Nephron progenitor cell (in vitro differentiated cells): ENCODE data around the gene CCL4.

ENCODE experiments used
- DNase-seq: peaks from one replicate; pipeline ENCODE4 v3.0.0; 2021
- H3K27ac Mint-ChIP-seq: 2 replicates; pipeline ENCODE4 v1.8.0; 2021; ENCODE audit warnings: mild to moderate bottlenecking, moderate library complexity, mixed read lengths
- H3K27me3 Mint-ChIP-seq: 2 replicates; pipeline ENCODE4 v1.8.0; 2021; ENCODE audit warnings: mild to moderate bottlenecking, low read depth, mixed read lengths; ENCODE audit not compliant: poor library complexity
- H3K36me3 Mint-ChIP-seq: 2 replicates; pipeline ENCODE4 v1.8.0; 2021; ENCODE audit warnings: low read depth, mixed read lengths
- H3K4me1 Mint-ChIP-seq: 2 replicates; pipeline ENCODE4 v1.8.0; 2021; ENCODE audit warnings: mixed read lengths
- H3K4me3 Mint-ChIP-seq: 2 replicates; pipeline ENCODE4 v1.8.0; 2021; ENCODE audit warnings: mild to moderate bottlenecking, moderate library complexity, mixed read lengths
- H3K9me3 Mint-ChIP-seq: 2 replicates; pipeline ENCODE4 v1.8.0; 2021; ENCODE audit warnings: mild to moderate bottlenecking, moderate library complexity, mixed read lengths
- TF ChIP-seq, protein P1 (sequence below): fragments of 200-600 bp; sonication (generic); IDR thresholded peaks from 2 replicates; pipeline ENCODE4 v1.5.0; 2021; ENCODE audit warnings: antibody characterized with exemption

The CCL4 gene

DNA sequence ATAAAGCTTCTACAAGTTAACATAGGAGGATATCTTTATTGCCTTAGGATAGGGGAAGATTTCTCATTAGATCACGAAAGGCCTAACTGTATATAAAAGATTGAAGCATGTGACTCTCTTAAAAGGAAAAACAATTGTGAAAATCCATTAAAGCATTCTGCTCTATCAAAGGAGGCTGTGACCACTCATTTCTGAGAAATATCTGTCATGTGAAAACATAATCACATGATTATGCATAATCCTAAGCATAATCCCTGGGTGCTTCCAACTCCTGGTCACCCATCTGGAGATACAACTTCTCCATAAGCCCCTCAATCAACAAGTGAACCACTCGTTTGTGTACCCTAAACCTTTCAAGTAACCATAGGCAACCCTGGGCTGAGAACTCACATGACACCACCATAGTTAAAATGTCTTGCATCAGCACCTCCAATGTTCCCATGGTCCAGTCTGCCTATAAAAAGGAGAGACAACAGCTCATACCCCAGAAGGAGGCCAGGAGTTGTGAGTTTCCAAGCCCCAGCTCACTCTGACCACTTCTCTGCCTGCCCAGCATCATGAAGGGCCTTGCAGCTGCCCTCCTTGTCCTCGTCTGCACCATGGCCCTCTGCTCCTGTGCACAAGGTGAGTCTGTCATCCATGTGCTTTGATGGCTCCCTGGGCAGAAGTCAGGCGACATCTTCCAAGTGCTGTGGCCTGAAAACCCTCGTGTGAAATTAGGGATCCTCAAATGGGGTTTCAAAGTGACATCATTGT, 39.7 kb upstream of the CCL4 start, which contains the start of gene CCL18:
CCL18 (plus strand) TSS at position 487 of the 756 bp plus-strand sequence; CDS start at position 558, 71 bp downstream.
- H3K4me1 Mint-ChIP-seq, result no peaks in the 10 kb centered on the region
- TF ChIP-seq, protein P1, sequence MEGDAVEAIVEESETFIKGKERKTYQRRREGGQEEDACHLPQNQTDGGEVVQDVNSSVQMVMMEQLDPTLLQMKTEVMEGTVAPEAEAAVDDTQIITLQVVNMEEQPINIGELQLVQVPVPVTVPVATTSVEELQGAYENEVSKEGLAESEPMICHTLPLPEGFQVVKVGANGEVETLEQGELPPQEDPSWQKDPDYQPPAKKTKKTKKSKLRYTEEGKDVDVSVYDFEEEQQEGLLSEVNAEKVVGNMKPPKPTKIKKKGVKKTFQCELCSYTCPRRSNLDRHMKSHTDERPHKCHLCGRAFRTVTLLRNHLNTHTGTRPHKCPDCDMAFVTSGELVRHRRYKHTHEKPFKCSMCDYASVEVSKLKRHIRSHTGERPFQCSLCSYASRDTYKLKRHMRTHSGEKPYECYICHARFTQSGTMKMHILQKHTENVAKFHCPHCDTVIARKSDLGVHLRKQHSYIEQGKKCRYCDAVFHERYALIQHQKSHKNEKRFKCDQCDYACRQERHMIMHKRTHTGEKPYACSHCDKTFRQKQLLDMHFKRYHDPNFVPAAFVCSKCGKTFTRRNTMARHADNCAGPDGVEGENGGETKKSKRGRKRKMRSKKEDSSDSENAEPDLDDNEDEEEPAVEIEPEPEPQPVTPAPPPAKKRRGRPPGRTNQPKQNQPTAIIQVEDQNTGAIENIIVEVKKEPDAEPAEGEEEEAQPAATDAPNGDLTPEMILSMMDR, result no peak
- no peaks in the 10 kb centered on the region for H3K36me3 Mint-ChIP-seq
- no peaks in the 10 kb centered on the region for H3K9me3 Mint-ChIP-seq
- H3K27me3 Mint-ChIP-seq, result peaks cover 6% of the 10 kb centered on the region
- H3K4me3 Mint-ChIP-seq, result no peak within 1 kb of the TSS
- H3K27ac Mint-ChIP-seq, result no peak within 1 kb of the TSS
- DNase-seq, result no peak

DNA sequence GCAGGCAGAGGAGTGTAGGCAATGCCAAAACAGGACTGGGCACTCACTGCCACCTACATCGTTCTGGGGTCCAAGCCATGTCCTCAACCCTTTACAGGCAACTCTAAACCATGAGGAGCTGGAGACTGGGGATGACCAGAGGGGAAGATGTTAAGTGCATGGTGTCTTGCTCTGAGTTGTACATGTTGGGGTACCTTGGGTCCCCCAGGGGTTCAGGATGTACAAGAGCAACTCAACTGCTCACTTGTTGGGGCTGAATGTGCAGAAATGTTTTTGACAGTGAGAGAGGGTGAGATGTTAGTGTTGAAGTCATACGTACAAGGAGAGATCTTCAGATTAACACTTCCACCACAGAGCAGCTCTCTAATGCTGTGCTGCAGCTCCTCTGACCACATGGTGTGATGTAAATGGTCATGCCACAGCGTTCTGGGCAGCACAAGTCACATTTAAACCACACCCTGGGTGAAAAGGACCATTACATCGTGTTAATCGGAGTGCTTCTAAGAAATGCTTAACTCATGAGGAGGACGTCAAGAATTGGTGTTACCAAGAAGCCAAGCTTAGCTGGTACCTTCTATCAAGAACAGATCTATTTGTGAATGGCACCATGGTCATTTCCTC, 37.2 kb upstream of the CCL4 start:
- no peak overlapping the region for H3K4me3 Mint-ChIP-seq
- no peak overlapping the region for H3K27ac Mint-ChIP-seq
- no peaks in the 10 kb centered on the region for H3K36me3 Mint-ChIP-seq
- no peaks in the 10 kb centered on the region for H3K9me3 Mint-ChIP-seq
- H3K27me3 Mint-ChIP-seq, result peaks cover 9% of the 10 kb centered on the region
- TF ChIP-seq, protein P1, result no peak
- DNase-seq, result no peak
- H3K4me1 Mint-ChIP-seq, result no peaks in the 10 kb centered on the region

DNA sequence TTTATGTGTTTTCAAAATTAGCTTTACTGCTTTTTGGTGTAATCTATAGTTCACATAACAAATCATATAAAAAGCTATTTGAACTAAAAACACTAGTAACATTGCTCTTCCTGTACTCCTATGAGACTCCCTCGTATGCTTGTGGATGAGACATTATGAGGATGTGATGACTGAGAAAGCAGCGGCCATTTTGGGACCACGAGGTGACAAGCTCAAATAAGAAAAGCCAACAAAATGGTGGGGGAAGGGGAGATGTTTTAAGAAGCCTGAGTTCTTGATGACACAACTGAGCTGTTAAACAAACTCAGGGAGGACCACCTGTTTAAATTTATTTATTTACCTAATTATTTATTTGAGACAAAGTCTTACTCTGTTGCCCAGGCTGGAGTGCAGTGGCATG, 35.1 kb upstream of the CCL4 start:
- no peak overlapping the region for H3K27ac Mint-ChIP-seq
- peaks cover 19% of the 10 kb centered on the region for H3K27me3 Mint-ChIP-seq
- DNase-seq, result no peak
- no peaks in the 10 kb centered on the region for H3K4me1 Mint-ChIP-seq
- H3K4me3 Mint-ChIP-seq, result no peak overlapping the region
- TF ChIP-seq, protein P1, result no peak
- H3K36me3 Mint-ChIP-seq, result no peaks in the 10 kb centered on the region
- no peaks in the 10 kb centered on the region for H3K9me3 Mint-ChIP-seq

DNA sequence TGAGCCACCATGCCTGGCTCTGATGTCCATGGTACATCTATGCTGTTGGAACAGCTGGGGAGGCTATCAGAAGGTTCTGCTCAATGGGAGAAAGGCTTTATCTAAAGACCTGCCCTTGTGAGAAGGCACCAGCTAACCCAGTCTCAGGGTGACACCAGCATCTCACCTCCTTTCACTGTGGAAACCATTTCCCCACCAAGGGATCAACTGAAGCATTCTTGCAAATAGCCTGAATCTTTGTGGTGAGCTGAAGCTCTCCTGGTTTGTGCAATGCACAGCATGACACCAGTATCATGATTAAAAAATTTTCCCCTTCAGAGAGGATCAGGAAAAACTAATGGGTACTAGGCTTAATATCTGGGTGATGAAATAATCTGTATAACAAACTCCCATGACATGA, 34.5 kb upstream of the CCL4 start:
- TF ChIP-seq, protein P1, result no peak
- peaks cover 19% of the 10 kb centered on the region for H3K27me3 Mint-ChIP-seq
- H3K9me3 Mint-ChIP-seq, result no peaks in the 10 kb centered on the region
- DNase-seq, result no peak
- no peaks in the 10 kb centered on the region for H3K36me3 Mint-ChIP-seq
- H3K4me3 Mint-ChIP-seq, result no peak overlapping the region
- H3K27ac Mint-ChIP-seq, result no peak overlapping the region
- H3K4me1 Mint-ChIP-seq, result no peaks in the 10 kb centered on the region

DNA sequence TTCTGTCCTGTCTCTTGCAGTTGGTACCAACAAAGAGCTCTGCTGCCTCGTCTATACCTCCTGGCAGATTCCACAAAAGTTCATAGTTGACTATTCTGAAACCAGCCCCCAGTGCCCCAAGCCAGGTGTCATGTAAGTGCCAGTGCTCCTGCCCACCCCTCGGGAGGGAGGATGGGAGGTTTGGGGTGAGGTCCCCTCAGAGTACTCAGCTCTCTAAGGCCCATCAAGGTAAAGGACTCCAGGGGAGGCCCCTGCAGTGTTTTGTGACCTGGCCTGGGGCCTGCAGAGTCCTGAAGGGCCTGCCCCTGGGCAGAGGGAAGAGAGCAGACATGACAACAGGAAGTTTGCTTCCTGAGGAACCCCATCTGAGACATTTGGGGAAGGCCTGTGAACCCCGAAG, 33.2 kb upstream of the CCL4 start:
- TF ChIP-seq, protein P1, result no peak
- no peak for DNase-seq
- H3K9me3 Mint-ChIP-seq, result no peaks in the 10 kb centered on the region
- no peak overlapping the region for H3K4me3 Mint-ChIP-seq
- no peak overlapping the region for H3K27ac Mint-ChIP-seq
- H3K27me3 Mint-ChIP-seq, result peaks cover 17% of the 10 kb centered on the region
- no peaks in the 10 kb centered on the region for H3K36me3 Mint-ChIP-seq
- H3K4me1 Mint-ChIP-seq, result no peaks in the 10 kb centered on the region
